Keratinocyte (primary cell): ENCODE data around the gene TNXB.

Experiments
- EZH2 ChIP-seq: IDR thresholded peaks from one replicate; pipeline ENCODE4 v1.6.1; 2012; ENCODE audit warnings: inconsistent platforms, mild to moderate bottlenecking, low read length, moderate library complexity
- TF ChIP-seq, protein P1 (sequence below), 3 experiments: IDR thresholded peaks in 1 of 3; conservative IDR thresholded peaks in 1 of 3; optimal IDR thresholded peaks in 1 of 3; 2 replicates in 2 of 3; 3 replicates in 1 of 3; pipeline versions ENCODE3 to v1.5.1; 2011; ENCODE audit warnings: low read length in 3 of 3, mild to moderate bottlenecking in 3 of 3, moderate library complexity in 2 of 3, control low read depth in 1 of 3, inconsistent platforms in 1 of 3; ENCODE audit not compliant: insufficient read depth in 2 of 3; ENCODE audit errors: extremely low read depth in 1 of 3

DNA sequence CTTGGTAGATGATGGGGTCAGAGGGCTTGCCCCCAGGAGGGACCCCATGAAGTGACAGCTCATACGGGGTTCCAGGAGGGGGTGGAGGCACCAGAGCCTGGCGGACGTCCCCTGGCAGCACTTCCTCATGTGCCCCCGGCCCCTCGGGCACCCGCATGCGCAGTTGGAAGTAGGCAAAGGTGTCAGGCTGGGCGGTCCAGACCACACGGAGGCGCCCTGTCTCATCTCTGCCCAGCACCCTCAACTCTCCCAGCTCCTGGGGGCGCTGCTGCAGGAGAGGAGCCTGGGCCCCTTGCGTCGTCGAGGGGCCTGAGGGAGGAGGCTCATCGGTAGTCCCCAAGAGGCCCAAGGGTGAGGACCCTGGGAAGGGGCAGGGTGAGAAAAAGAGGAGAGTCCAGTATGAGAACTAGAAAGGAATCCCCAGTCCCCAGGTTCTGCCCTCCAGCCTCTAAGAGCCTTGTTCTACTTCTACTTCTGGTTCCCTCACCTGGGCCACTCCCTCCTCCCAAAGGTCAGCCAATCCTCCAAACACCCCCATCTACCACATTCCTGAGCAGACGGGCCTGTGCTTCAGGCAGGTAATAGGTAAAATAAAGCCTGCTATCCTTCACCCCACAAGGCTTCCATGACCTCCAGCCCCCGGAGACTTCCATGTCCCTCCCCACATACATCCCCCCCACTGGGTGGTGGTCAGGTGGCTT, 23.2 kb downstream of the TNXB start:
- TF ChIP-seq, protein P1, sequence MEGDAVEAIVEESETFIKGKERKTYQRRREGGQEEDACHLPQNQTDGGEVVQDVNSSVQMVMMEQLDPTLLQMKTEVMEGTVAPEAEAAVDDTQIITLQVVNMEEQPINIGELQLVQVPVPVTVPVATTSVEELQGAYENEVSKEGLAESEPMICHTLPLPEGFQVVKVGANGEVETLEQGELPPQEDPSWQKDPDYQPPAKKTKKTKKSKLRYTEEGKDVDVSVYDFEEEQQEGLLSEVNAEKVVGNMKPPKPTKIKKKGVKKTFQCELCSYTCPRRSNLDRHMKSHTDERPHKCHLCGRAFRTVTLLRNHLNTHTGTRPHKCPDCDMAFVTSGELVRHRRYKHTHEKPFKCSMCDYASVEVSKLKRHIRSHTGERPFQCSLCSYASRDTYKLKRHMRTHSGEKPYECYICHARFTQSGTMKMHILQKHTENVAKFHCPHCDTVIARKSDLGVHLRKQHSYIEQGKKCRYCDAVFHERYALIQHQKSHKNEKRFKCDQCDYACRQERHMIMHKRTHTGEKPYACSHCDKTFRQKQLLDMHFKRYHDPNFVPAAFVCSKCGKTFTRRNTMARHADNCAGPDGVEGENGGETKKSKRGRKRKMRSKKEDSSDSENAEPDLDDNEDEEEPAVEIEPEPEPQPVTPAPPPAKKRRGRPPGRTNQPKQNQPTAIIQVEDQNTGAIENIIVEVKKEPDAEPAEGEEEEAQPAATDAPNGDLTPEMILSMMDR (optimal IDR thresholded peaks at IDR 0.05 in 1 of 3, IDR thresholded peaks at IDR 0.05 in 1 of 3, conservative IDR thresholded peaks at IDR 0.05 in 1 of 3; ENCODE audit: extremely low read depth in 1 of 3, insufficient read depth in 2 of 3, low read length in 3 of 3) = no peak
- TF ChIP-seq EZH2 = no peak
